Endothelial cell of umbilical vein (primary cell): ENCODE measurements around the gene HFE. TPM values are rescaled to one million over a fixed set of nuclear protein-coding genes. Genes with fewer than 3 reads are reported as not detected.

ENCODE experiments used
- BruUV-seq: library from RNA; stranded (reverse); fragments of 400-500 nt; replicated peaks from 2 replicates; lab custom pipeline; 2021; lab: Mats Ljungman, UMichigan
- CTCF ChIA-PET: fragments of 300-600, 350-600 bp; sonication (Branson Sonifier 250); formaldehyde crosslinking; loops from one replicate; lab custom pipeline; 2021; ENCODE audit warnings: antibody characterized with exemption, inconsistent platforms; lab: Charles Lee
- POLR2A ChIA-PET: fragments of 300-600, 350-600 bp; sonication (Branson Sonifier 250); formaldehyde crosslinking; loops from one replicate; lab custom pipeline; 2021; ENCODE audit warnings: antibody characterized with exemption, inconsistent platforms; lab: Charles Lee
- DNase-seq: peaks from one replicate; pipeline ENCODE4 v3.0.0-alpha.2; 2011; ENCODE audit warnings: low read depth, low spot score
- FAIRE-seq: peaks from 2 replicates; lab custom pipeline; 2011; peaks lifted over from hg19 to GRCh38; lab: Jason Lieb, UNC
- H2AFZ ChIP-seq: 2 replicates; pipeline ENCODE4 v1.6.0; 2012; ENCODE audit warnings: low read depth, low read length, control low read depth, inconsistent platforms
- H3K27ac ChIP-seq: 2 replicates; pipeline ENCODE4 v1.5.1; 2011; ENCODE audit warnings: low read depth, mild to moderate bottlenecking, control low read depth, low read length, moderate library complexity; ENCODE audit not compliant: insufficient read depth
- H3K27me3 ChIP-seq, 2 experiments: 2 replicates each; pipeline versions ENCODE4 v1.6.0 to v1.6.1; 2011; ENCODE audit warnings: low read length in 2 of 2, mixed read lengths in 1 of 2; ENCODE audit not compliant: control insufficient read depth in 2 of 2, insufficient read depth in 2 of 2
- H3K36me3 ChIP-seq, 2 experiments: 2 replicates in 1 of 2; 3 replicates in 1 of 2; pipeline ENCODE4 v1.5.1; 2011; ENCODE audit warnings: low read length in 2 of 2, mild to moderate bottlenecking in 1 of 2, moderate library complexity in 1 of 2; ENCODE audit not compliant: control insufficient read depth in 2 of 2, insufficient read depth in 2 of 2; ENCODE audit errors: extremely low read depth in 1 of 2
- H3K4me1 ChIP-seq: 3 replicates; pipeline ENCODE4 v1.5.1; 2011; ENCODE audit warnings: mild to moderate bottlenecking, low read length; ENCODE audit not compliant: control insufficient read depth, insufficient read depth; ENCODE audit errors: extremely low read depth
- H3K4me2 ChIP-seq: 2 replicates; pipeline ENCODE4 v1.6.1; 2011; ENCODE audit warnings: low read length, control low read depth, mixed read lengths; ENCODE audit not compliant: insufficient read depth
- H3K4me3 ChIP-seq, 3 experiments: fragments of 200-600 bp in 1 of 3; sonication (generic), shearing (Covaris generic) in 1 of 3; replicated peaks in 1 of 3; 2 replicates each; pipeline ENCODE4 v1.5.1; 2011 to 2016; ENCODE audit warnings: control low read depth in 3 of 3, low read length in 3 of 3, mild to moderate bottlenecking in 2 of 3, inconsistent platforms in 1 of 3, low read depth in 1 of 3, moderate library complexity in 1 of 3; ENCODE audit not compliant: insufficient read depth in 1 of 3
- H3K79me2 ChIP-seq: 2 replicates; pipeline ENCODE4 v1.6.0; 2012; ENCODE audit warnings: low read length, inconsistent platforms; ENCODE audit not compliant: control insufficient read depth, insufficient read depth
- H3K9ac ChIP-seq: replicated peaks from 2 replicates; pipeline ENCODE3; 2011; ENCODE audit warnings: low read length, control low read depth; ENCODE audit not compliant: insufficient read depth; ENCODE audit errors: extremely low read depth
- H3K9me1 ChIP-seq: replicated peaks from 3 replicates; pipeline ENCODE4 v1.6.0; 2011; ENCODE audit warnings: mild to moderate bottlenecking, low read length; ENCODE audit not compliant: control insufficient read depth, insufficient read depth; ENCODE audit errors: extremely low read depth
- H3K9me3 ChIP-seq: replicated peaks from 2 replicates; pipeline ENCODE4 v1.5.1; 2012; ENCODE audit warnings: low read length, inconsistent platforms; ENCODE audit not compliant: control insufficient read depth, insufficient read depth
- H4K20me1 ChIP-seq: replicated peaks from 2 replicates; pipeline ENCODE3; 2011; ENCODE audit warnings: mild to moderate bottlenecking, low read length; ENCODE audit not compliant: control insufficient read depth, insufficient read depth; ENCODE audit errors: extremely low read depth
- EZH2 ChIP-seq: IDR thresholded peaks from 2 replicates; pipeline ENCODE4 v1.6.1; 2012; ENCODE audit warnings: borderline replicate concordance, low read depth, mild to moderate bottlenecking, moderate library complexity, low read length, inconsistent platforms; ENCODE audit not compliant: severe bottlenecking
- FOS ChIP-seq: IDR thresholded peaks from 2 replicates; pipeline ENCODE4 v1.6.1; 2011; ENCODE audit warnings: mild to moderate bottlenecking, low read length, moderate library complexity, borderline replicate concordance; ENCODE audit not compliant: insufficient read depth
- GATA2 ChIP-seq: IDR thresholded peaks from 2 replicates; pipeline ENCODE4 v1.7.0; 2011; ENCODE audit warnings: low read depth, mild to moderate bottlenecking, moderate library complexity, mixed read lengths, low read length; ENCODE audit not compliant: insufficient read length, insufficient read depth
- JUN ChIP-seq: IDR thresholded peaks from 2 replicates; pipeline ENCODE4 v1.6.1; 2011; ENCODE audit warnings: borderline replicate concordance, low read depth; ENCODE audit not compliant: insufficient read length, insufficient read depth
- MYC ChIP-seq: IDR thresholded peaks from one replicate; pipeline ENCODE4 v1.6.1; 2011; ENCODE audit warnings: mild to moderate bottlenecking, low read depth, low read length
- POLR2A ChIP-seq: IDR thresholded peaks from 2 replicates; pipeline ENCODE4 v1.6.1; 2012; ENCODE audit warnings: low read depth, mild to moderate bottlenecking, control low read depth, low read length
- POLR2AphosphoS5 ChIP-seq: IDR thresholded peaks from 2 replicates; pipeline ENCODE4 v1.6.1; 2012; ENCODE audit warnings: low read depth, mild to moderate bottlenecking, control low read depth, low read length, moderate library complexity; ENCODE audit not compliant: insufficient read depth
- dilution Hi-C: fragments of 300-500 bp; cut with MboI; formaldehyde crosslinking; loops from one replicate; pipeline ENCODE4 v1.15.0; 2019; ENCODE audit warnings: low sequenced_read_pairs; ENCODE audit not compliant: extremely low pct_ligation_motif_present
- intact Hi-C: fragments of 100-400 bp; cut with micrococcal nuclease; formaldehyde crosslinking; loops from one replicate; pipeline ENCODE4 v1.10.0; 2022
- polyA plus RNA-seq, 4 experiments: library from polyadenylated mRNA; depleted of rRNA in 3 of 4; stranded (reverse) in 3 of 4; unstranded in 1 of 4; fragments of >200 nt; gene quantifications; 2 replicates each; pipeline versions ENCODE4 v1.2.1 to v1.2.3, GENCODE V29; 2011 to 2012; ENCODE audit warnings: missing spikeins in 1 of 4
- total RNA-seq: library from RNA; stranded (reverse); gene quantifications from 2 replicates; pipeline ENCODE4 v1.2.3, GENCODE V29; 2021
- TF ChIP-seq, protein P1 (sequence below), 2 donors: IDR thresholded peaks; 1 replicate in 1 of 2; 2 replicates in 1 of 2; pipeline ENCODE4 v1.5.1; 2011; ENCODE audit warnings: low read length in 2 of 2, mild to moderate bottlenecking in 2 of 2, moderate library complexity in 2 of 2, control low read depth in 1 of 2, inconsistent platforms in 1 of 2, low read depth in 1 of 2; ENCODE audit not compliant: insufficient read depth in 1 of 2; ENCODE audit errors: extremely low read depth in 1 of 2
- TF ChIP-seq, protein P2 (sequence below): IDR thresholded peaks from 2 replicates; pipeline ENCODE4 v1.6.1; 2011; ENCODE audit not compliant: insufficient read depth, insufficient read length

HFE gene
- total and polyA plus RNA-seq, 2 donors (not counting 3 experiments of a cell fraction or from before 2014, with no cell fraction given): 6.3 to 8.1 TPM

DNA sequence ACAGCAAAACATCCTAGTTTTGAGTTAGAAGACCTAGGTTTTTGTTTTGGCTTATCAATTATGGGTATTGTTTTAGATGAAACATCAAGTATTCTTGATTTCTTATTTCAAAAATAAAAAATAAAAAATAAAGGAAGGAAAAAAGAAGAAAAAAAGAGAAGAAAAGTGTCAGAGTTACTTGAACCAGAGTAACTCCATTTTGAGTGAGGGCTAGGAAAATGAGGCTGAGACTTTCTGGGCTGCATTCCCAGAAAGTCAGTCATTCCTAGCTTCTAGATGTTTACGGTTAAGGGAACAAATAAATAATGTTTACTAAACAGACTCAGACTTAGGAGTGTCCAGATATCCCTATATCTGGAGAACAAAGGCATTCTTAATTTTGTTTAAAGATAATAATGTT is 45.3 kb upstream of the HFE start:
- Histone ChIP-seq H3K9me3 (no peaks in the 10 kb centered on the region), H2AFZ (no peak overlapping the region), H3K27ac (no peak overlapping the region), H3K9ac (no peak overlapping the region), H3K27me3 (no peaks in the 10 kb centered on the region), H3K4me2 (no peak overlapping the region), H3K79me2 (no peaks in the 10 kb centered on the region), H3K36me3 (no peaks in the 10 kb centered on the region), H3K4me3 (no peak overlapping the region), H3K9me1 (no peaks in the 10 kb centered on the region), H4K20me1 (no peaks in the 10 kb centered on the region), H3K4me1 (peaks cover 19% of the 10 kb centered on the region)
- dilution Hi-C loops: no loop called here
- intact Hi-C loops: no loop called here
- FAIRE-seq (no peak), DNase-seq (no peak)
- ChIA-PET POLR2A (interaction anchor here (3.2 kb wide), 1 partner anchor 16 kb away, joined by 44 read pairs; a partner anchor contains a TSS), CTCF (no interaction called here)
- BruUV-seq: no TSS peak
- TF ChIP-seq FOS (no peak), MYC (no peak), EZH2 (no peak), POLR2AphosphoS5 (no peak), POLR2A (no peak), GATA2 (no peak), JUN (no peak)
- TF ChIP-seq, protein P1, sequence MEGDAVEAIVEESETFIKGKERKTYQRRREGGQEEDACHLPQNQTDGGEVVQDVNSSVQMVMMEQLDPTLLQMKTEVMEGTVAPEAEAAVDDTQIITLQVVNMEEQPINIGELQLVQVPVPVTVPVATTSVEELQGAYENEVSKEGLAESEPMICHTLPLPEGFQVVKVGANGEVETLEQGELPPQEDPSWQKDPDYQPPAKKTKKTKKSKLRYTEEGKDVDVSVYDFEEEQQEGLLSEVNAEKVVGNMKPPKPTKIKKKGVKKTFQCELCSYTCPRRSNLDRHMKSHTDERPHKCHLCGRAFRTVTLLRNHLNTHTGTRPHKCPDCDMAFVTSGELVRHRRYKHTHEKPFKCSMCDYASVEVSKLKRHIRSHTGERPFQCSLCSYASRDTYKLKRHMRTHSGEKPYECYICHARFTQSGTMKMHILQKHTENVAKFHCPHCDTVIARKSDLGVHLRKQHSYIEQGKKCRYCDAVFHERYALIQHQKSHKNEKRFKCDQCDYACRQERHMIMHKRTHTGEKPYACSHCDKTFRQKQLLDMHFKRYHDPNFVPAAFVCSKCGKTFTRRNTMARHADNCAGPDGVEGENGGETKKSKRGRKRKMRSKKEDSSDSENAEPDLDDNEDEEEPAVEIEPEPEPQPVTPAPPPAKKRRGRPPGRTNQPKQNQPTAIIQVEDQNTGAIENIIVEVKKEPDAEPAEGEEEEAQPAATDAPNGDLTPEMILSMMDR (IDR thresholded peaks at IDR 0.05; ENCODE audit: extremely low read depth in 1 of 2, insufficient read depth in 1 of 2, low read depth in 1 of 2, low read length in 2 of 2): no peak
- TF ChIP-seq, protein P2, sequence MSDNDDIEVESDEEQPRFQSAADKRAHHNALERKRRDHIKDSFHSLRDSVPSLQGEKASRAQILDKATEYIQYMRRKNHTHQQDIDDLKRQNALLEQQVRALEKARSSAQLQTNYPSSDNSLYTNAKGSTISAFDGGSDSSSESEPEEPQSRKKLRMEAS: no peak
